HepG2 (cell line): ENCODE measurements around the gene TRIM15. TPM values are rescaled to one million over a fixed set of nuclear protein-coding genes. Genes with fewer than 3 reads are reported as not detected.

ENCODE experiments used
- FOXP1 ChIP-seq, 2 experiments: fragments of 450-650 bp in 1 of 2; IDR thresholded peaks; 2 replicates each; pipeline ENCODE4 v1.6.1; 2017 to 2018; ENCODE audit warnings: antibody characterized with exemption in 1 of 2
- MBD4 ChIP-seq: IDR thresholded peaks from 2 replicates; pipeline ENCODE4 v1.6.1; 2012; ENCODE audit warnings: low read length, inconsistent platforms, borderline replicate concordance
- MLX ChIP-seq: IDR thresholded peaks from 2 replicates; pipeline ENCODE4 v1.6.1; 2016
- NFKB2 ChIP-seq: sonication (generic); formaldehyde crosslinking; IDR thresholded peaks from 2 replicates; pipeline ENCODE4 v1.4.0; 2020; ENCODE audit warnings: missing genetic modification reagents, borderline replicate concordance
- PAX8 ChIP-seq: sonication (generic); formaldehyde crosslinking; IDR thresholded peaks from 2 replicates; pipeline ENCODE4 v1.8.0; 2022; ENCODE audit warnings: mild to moderate bottlenecking, missing genetic modification reagents, borderline replicate concordance
- PRDM10 ChIP-seq: sonication (generic); formaldehyde crosslinking; IDR thresholded peaks from 2 replicates; pipeline ENCODE4 v1.4.0; 2020; ENCODE audit warnings: low read depth, missing genetic modification reagents
- ZBTB26 ChIP-seq: IDR thresholded peaks from 2 replicates; pipeline ENCODE4 v1.6.1; 2016; ENCODE audit warnings: missing compliant biosample characterization, missing genetic modification reagents, borderline replicate concordance
- ZNF142 ChIP-seq: sonication (generic); formaldehyde crosslinking; IDR thresholded peaks from 2 replicates; pipeline ENCODE4 v1.4.0; 2020; ENCODE audit warnings: missing genetic modification reagents
- ZNF7 ChIP-seq: IDR thresholded peaks from 2 replicates; pipeline ENCODE4 v1.6.1; 2016; ENCODE audit warnings: missing biosample characterization, missing genetic modification reagents
- ZNF747 ChIP-seq: sonication (generic); formaldehyde crosslinking; IDR thresholded peaks from 2 replicates; pipeline ENCODE4 v1.8.1; 2023; ENCODE audit warnings: missing genetic modification reagents, mild to moderate bottlenecking, borderline replicate concordance
- ZNF850 ChIP-seq: sonication (generic); formaldehyde crosslinking; conservative IDR thresholded peaks from 2 replicates; pipeline ENCODE4 v1.9.0; 2021; ENCODE audit warnings: mild to moderate bottlenecking, missing genetic modification reagents
- polyA plus RNA-seq, 8 experiments: library from polyadenylated mRNA; depleted of rRNA in 3 of 8; stranded (reverse) in 7 of 8; unstranded in 1 of 8; fragments of >200 nt; fragmentation: Illumina TruSeq in 4 of 8; extraction: Trizol in 4 of 8; gene quantifications; 2 replicates each; pipeline versions ENCODE4 v1.2.1 to v1.2.3, GENCODE V29; 2011 to 2016; ENCODE audit warnings: low read depth in 4 of 8, missing spikeins in 1 of 8, mixed read lengths in 1 of 8; ENCODE audit not compliant: insufficient read depth in 1 of 8
- total RNA-seq, 5 experiments: library from RNA; depleted of rRNA; stranded (reverse); fragments of >200 nt; fragmentation: Illumina TruSeq; extraction: Trizol; gene quantifications; 2 replicates each; pipeline ENCODE4 v1.2.3, GENCODE V29; 2016; ENCODE audit warnings: low read depth in 1 of 5
- TF ChIP-seq, protein P1 (sequence below): sonication (generic); formaldehyde crosslinking; IDR thresholded peaks from 2 replicates; pipeline ENCODE4 v1.4.0; 2020; ENCODE audit warnings: mild to moderate bottlenecking, low read depth, missing genetic modification reagents

TRIM15 gene
- total and polyA plus RNA-seq, 2 of the 13 experiments (the other 11 are each of a cell fraction or from before 2014, with no cell fraction given): 35.1 to 38.2 TPM

DNA sequence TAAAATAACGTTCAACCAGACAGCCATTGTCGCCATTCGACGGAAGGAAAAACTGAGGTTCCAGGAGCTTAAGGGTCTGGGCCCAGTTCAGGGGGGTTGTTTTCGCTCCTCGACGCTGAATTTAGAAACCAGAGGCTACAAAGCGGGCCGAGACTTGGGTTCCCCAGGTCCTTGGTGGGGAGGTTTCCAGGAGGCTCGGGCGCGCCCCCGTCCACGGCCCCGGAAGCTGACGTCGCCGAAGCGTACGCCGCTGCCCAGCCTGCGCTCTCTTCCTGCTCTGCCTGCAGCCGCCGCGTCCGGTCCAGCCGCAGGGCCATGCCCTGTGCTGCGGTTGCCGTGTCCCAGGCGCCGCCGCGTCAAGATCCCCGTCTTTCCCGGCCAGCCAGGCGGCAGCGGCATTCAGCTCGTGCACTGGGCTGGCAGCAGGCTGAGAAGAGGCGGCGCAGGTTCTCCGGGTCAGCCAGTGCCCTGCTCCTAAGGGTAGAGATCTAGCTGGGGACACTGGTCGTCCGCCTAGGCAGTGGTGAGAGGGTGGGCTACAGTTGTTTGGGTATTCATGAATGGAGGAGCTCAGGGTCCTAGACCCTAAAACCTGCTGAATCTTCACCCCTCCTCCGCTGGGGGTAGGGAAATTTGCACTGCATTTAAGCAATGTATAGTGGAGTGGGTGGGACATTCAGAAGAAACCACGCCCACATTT, 50.8 kb downstream of the TRIM15 start (continued):
- no peak for TF ChIP-seq MBD4
- peak; percentile 63; the same call in 1 of the 2 replicates for TF ChIP-seq ZBTB26 (CRISPR knock-in tag)
- TF ChIP-seq ZNF7: no peak
- TF ChIP-seq ZNF142: peak; percentile 87; the same call in 1 of the 2 replicates
- TF ChIP-seq FOXP1 (IDR thresholded peaks at IDR 0.05): no peak
- peak; percentile 31; the same call in 1 of the 2 replicates for TF ChIP-seq FOXP1 (CRISPR knock-in tag; IDR thresholded peaks at IDR 0.05)
- TF ChIP-seq, protein P1, sequence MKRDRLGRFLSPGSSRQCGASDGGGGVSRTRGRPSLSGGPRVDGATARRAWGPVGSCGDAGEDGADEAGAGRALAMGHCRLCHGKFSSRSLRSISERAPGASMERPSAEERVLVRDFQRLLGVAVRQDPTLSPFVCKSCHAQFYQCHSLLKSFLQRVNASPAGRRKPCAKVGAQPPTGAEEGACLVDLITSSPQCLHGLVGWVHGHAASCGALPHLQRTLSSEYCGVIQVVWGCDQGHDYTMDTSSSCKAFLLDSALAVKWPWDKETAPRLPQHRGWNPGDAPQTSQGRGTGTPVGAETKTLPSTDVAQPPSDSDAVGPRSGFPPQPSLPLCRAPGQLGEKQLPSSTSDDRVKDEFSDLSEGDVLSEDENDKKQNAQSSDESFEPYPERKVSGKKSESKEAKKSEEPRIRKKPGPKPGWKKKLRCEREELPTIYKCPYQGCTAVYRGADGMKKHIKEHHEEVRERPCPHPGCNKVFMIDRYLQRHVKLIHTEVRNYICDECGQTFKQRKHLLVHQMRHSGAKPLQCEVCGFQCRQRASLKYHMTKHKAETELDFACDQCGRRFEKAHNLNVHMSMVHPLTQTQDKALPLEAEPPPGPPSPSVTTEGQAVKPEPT (CRISPR knock-in tag): no peak
- TF ChIP-seq ZNF747: peak; percentile 88; the same call in 1 of the 2 replicates
- peak; percentile 94 for TF ChIP-seq NFKB2 (CRISPR knock-in tag)
- TF ChIP-seq PRDM10 (CRISPR knock-in tag): no peak
- TF ChIP-seq MLX (CRISPR knock-in tag): 0 out of 2 replicates have a peak, but pooled peaks have one; percentile 50
- no peak for TF ChIP-seq ZNF850 (CRISPR knock-in tag)
- 0 out of 2 replicates have a peak, but pooled peaks have one; percentile 64 for TF ChIP-seq PAX8 (CRISPR knock-in tag)
